Trophoblast cell (in vitro differentiated cells and primary cell): Measurements from ENCODE around the gene JSRP1. TPM values are rescaled to one million over a fixed set of nuclear protein-coding genes. Genes with fewer than 3 reads are reported as not detected.

Experiments
- DNase-seq, 2 donors: peaks; one replicate each; pipeline ENCODE4 v3.0.0-alpha.2; 2016
- H2AFZ ChIP-seq: 2 replicates; pipeline ENCODE4 v1.6.1; 2013; ENCODE audit warnings: low read length, moderate library complexity, mild to moderate bottlenecking; ENCODE audit not compliant: insufficient read depth, poor library complexity
- H2AK5ac ChIP-seq: 2 replicates; pipeline ENCODE4 v1.6.1; 2013; ENCODE audit warnings: mild to moderate bottlenecking, low read length
- H2BK120ac ChIP-seq: 2 replicates; pipeline ENCODE4 v1.6.1; 2013; ENCODE audit warnings: low read length, mild to moderate bottlenecking, moderate library complexity; ENCODE audit not compliant: insufficient read depth, poor library complexity
- H2BK12ac ChIP-seq: 2 replicates; pipeline ENCODE4 v1.6.1; 2013; ENCODE audit warnings: mild to moderate bottlenecking, low read length, moderate library complexity
- H2BK5ac ChIP-seq: 2 replicates; pipeline ENCODE4 v1.6.1; 2013; ENCODE audit warnings: low read length, low read depth, moderate library complexity, mild to moderate bottlenecking; ENCODE audit not compliant: poor library complexity
- H3K14ac ChIP-seq: 2 replicates; pipeline ENCODE4 v1.6.1; 2013; ENCODE audit warnings: mild to moderate bottlenecking, low read length
- H3K18ac ChIP-seq: 2 replicates; pipeline ENCODE4 v1.6.1; 2013; ENCODE audit warnings: mild to moderate bottlenecking, low read length
- H3K23ac ChIP-seq: 2 replicates; pipeline ENCODE4 v1.6.1; 2013; ENCODE audit warnings: low read length
- H3K27ac ChIP-seq: 2 replicates; pipeline ENCODE4 v1.5.1; 2013; ENCODE audit warnings: low read depth, mild to moderate bottlenecking, inconsistent platforms, low read length, moderate library complexity
- H3K27me3 ChIP-seq: 2 replicates; pipeline ENCODE4 v1.6.1; 2013; ENCODE audit warnings: inconsistent platforms, mild to moderate bottlenecking, low read length, moderate library complexity; ENCODE audit not compliant: insufficient read depth
- H3K36me3 ChIP-seq, 2 experiments: 1 replicate in 1 of 2; 2 replicates in 1 of 2; pipeline ENCODE4 v1.6.1; 2013; ENCODE audit warnings: low read length in 2 of 2, mild to moderate bottlenecking in 2 of 2, moderate library complexity in 1 of 2; ENCODE audit not compliant: insufficient read depth in 2 of 2, control insufficient read depth in 1 of 2
- H3K4ac ChIP-seq: 2 replicates; pipeline ENCODE4 v1.6.1; 2013; ENCODE audit warnings: low read depth, mild to moderate bottlenecking, low read length, moderate library complexity
- H3K4me1 ChIP-seq, 2 experiments: 1 replicate in 1 of 2; 2 replicates in 1 of 2; pipeline ENCODE4 v1.6.1; 2013; ENCODE audit warnings: low read length in 2 of 2, mild to moderate bottlenecking in 2 of 2, moderate library complexity in 1 of 2; ENCODE audit not compliant: insufficient read depth in 2 of 2, control insufficient read depth in 1 of 2
- H3K4me2 ChIP-seq: 2 replicates; pipeline ENCODE4 v1.6.1; 2013; ENCODE audit warnings: inconsistent platforms, mild to moderate bottlenecking, low read length, moderate library complexity
- H3K4me3 ChIP-seq: 2 replicates; pipeline ENCODE4 v1.5.1; 2013; ENCODE audit warnings: mild to moderate bottlenecking, low read depth, low read length, inconsistent platforms
- H3K79me1 ChIP-seq: one replicate; pipeline ENCODE4 v1.6.1; 2013; ENCODE audit warnings: low read length
- H3K79me2 ChIP-seq: 2 replicates; pipeline ENCODE4 v1.6.1; 2013; ENCODE audit warnings: low read length, mild to moderate bottlenecking; ENCODE audit not compliant: control insufficient read depth, insufficient read depth, poor library complexity
- H3K9ac ChIP-seq: 2 replicates; pipeline ENCODE4 v1.6.1; 2013; ENCODE audit warnings: mild to moderate bottlenecking, low read length
- H3K9me3 ChIP-seq: 2 replicates; pipeline ENCODE4 v1.6.1; 2013; ENCODE audit warnings: low read depth, mild to moderate bottlenecking, control low read depth, inconsistent platforms, low read length; ENCODE audit not compliant: insufficient read depth
- H4K12ac ChIP-seq: 2 replicates; pipeline ENCODE4 v1.6.1; 2013; ENCODE audit warnings: low read depth, mild to moderate bottlenecking, low read length, moderate library complexity
- H4K8ac ChIP-seq: 2 replicates; pipeline ENCODE4 v1.6.1; 2013; ENCODE audit warnings: low read depth, mild to moderate bottlenecking, low read length, moderate library complexity
- H4K91ac ChIP-seq: one replicate; pipeline ENCODE4 v1.6.1; 2013; ENCODE audit warnings: low read depth, mild to moderate bottlenecking, low read length, moderate library complexity
- WGBS: extraction: QIAGEN DNeasy Blood & Tissue Kit; methylation state at CpG from one replicate; pipeline ENCODE4 v1.1.7; 2013; ENCODE audit warnings: missing lambda C conversion rate; ENCODE audit not compliant: insufficient read length, insufficient coverage; ENCODE audit errors: extremely low coverage; 5-methylcytosine and 5-hydroxymethylcytosine counted together
- polyA plus RNA-seq: library from polyadenylated mRNA; stranded (reverse); fragments of 200-250 nt; gene quantifications from 2 replicates; pipeline ENCODE4 v1.2.3, GENCODE V29; 2013

JSRP1 gene, protein sequence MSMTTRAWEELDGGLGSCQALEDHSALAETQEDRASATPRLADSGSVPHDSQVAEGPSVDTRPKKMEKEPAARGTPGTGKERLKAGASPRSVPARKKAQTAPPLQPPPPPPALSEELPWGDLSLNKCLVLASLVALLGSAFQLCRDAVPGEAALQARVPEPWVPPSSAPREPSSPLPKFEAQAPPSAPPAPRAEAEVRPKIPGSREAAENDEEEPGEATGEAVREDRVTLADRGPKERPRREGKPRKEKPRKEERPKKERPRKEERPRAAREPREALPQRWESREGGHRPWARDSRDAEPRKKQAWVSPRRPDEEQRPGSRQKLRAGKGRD
- polyA plus RNA-seq: 0.10 and 0.12 TPM in 2 replicates

GRCh38 chr19:2255982-2256685 lies at the start of gene JSRP1:
Gene JSRP1 (minus strand): TSS chr19:2256417. CDS start chr19:2255314, 1,103 bp downstream.
- H4K91ac ChIP-seq: no peak within 1 kb of the TSS
- WGBS: no CpG with 5 or more reads among the region's 24 CpGs

DNA sequence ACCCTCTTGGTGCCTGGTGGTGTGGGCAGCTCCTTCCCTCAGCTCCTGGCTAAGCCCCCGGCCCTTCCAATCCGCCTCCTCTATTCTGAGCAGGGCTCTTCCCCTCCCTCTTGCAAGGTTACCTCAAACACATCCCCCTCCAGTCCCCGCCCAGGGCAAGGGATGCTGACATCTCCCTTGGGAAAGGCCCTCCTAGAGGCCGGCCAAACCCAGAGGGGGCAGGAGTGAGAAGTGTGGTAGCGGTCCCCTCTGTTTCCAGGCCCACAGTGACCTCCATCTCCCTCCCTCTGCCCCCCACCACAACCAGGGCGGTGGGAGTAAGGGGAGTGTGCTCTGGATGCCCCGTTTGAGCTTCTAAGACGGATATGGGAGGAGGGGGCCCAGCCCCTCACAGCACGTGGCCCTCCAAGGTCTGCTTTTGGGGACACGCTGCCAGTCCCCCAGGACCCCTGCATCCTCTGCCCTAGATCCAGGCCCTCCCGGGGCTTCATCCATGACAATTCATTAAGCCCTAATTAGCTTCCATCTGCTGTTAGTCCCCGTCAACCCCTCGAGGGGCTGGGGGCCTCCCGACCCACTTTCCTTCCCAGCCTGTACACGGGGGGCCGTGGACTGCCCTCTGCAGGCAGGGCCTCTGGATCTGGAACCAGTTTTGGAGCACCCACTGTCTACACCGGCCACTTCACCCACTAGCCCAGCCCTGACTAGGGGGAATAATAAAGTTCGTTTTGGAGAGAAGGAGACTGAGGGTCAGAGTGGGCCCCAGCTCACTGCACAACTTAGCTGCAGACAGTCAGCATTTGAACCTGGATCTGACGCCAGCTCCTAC lies 49.4 kb upstream of the JSRP1 start:
- H3K27ac ChIP-seq: no peak overlapping the region
- no peaks in the 10 kb centered on the region for H3K79me1 ChIP-seq
- H3K23ac ChIP-seq: no peak overlapping the region
- H2BK5ac ChIP-seq: no peak overlapping the region
- peaks cover 0 to 3% of the 10 kb centered on the region in 2 experiments for H3K4me1 ChIP-seq
- no peak for DNase-seq
- no peak overlapping the region for H3K4me2 ChIP-seq
- peak overlapping the region; percentile 39 for H3K4me3 ChIP-seq
- H3K27me3 ChIP-seq: peaks cover 27% of the 10 kb centered on the region
- no peak overlapping the region for H4K91ac ChIP-seq
- no peak overlapping the region for H3K4ac ChIP-seq
- no peak overlapping the region for H2AK5ac ChIP-seq
- no peak overlapping the region for H4K8ac ChIP-seq
- H3K9me3 ChIP-seq: peaks cover 4% of the 10 kb centered on the region
- H3K79me2 ChIP-seq: no peaks in the 10 kb centered on the region
- H2AFZ ChIP-seq: no peak overlapping the region
- H2BK120ac ChIP-seq: no peak overlapping the region
- H3K14ac ChIP-seq: no peak overlapping the region
- H4K12ac ChIP-seq: no peak overlapping the region
- WGBS: no CpG with 5 or more reads among the region's 19 CpGs
- H3K18ac ChIP-seq: no peak overlapping the region
- no peak overlapping the region for H2BK12ac ChIP-seq
- H3K9ac ChIP-seq: no peak overlapping the region
- H3K36me3 ChIP-seq: no peaks in the 10 kb centered on the region

More at GRCh38 chr19:2255982-2256685, at the start of gene JSRP1:
- H3K14ac ChIP-seq: no peak within 1 kb of the TSS
- no peak within 1 kb of the TSS for H3K9ac ChIP-seq
- H2BK12ac ChIP-seq: no peak within 1 kb of the TSS
- no peak within 1 kb of the TSS for H2BK5ac ChIP-seq
- no peak within 1 kb of the TSS for H3K4me2 ChIP-seq
- no peak within 1 kb of the TSS for H4K8ac ChIP-seq
- no peak within 1 kb of the TSS for H3K23ac ChIP-seq
- no peak within 1 kb of the TSS for H3K4me3 ChIP-seq
- H3K18ac ChIP-seq: no peak within 1 kb of the TSS
- H2AK5ac ChIP-seq: no peak within 1 kb of the TSS
- H3K79me2 ChIP-seq: no peaks in the 10 kb centered on the region
- peak in 1 of 2 donors; percentile 45 for DNase-seq
- peaks cover 6 to 9% of the 10 kb centered on the region in 2 experiments for H3K4me1 ChIP-seq
- H4K12ac ChIP-seq: no peak within 1 kb of the TSS
- peaks cover 0 to 2% of the 10 kb centered on the region in 2 experiments for H3K36me3 ChIP-seq
- no peak within 1 kb of the TSS for H3K27ac ChIP-seq
- H3K4ac ChIP-seq: no peak within 1 kb of the TSS
- H3K79me1 ChIP-seq: no peaks in the 10 kb centered on the region
- peaks cover 4% of the 10 kb centered on the region for H3K27me3 ChIP-seq
- no peak within 1 kb of the TSS for H2AFZ ChIP-seq
- H3K9me3 ChIP-seq: peaks cover 5% of the 10 kb centered on the region
- no peak within 1 kb of the TSS for H2BK120ac ChIP-seq

DNA sequence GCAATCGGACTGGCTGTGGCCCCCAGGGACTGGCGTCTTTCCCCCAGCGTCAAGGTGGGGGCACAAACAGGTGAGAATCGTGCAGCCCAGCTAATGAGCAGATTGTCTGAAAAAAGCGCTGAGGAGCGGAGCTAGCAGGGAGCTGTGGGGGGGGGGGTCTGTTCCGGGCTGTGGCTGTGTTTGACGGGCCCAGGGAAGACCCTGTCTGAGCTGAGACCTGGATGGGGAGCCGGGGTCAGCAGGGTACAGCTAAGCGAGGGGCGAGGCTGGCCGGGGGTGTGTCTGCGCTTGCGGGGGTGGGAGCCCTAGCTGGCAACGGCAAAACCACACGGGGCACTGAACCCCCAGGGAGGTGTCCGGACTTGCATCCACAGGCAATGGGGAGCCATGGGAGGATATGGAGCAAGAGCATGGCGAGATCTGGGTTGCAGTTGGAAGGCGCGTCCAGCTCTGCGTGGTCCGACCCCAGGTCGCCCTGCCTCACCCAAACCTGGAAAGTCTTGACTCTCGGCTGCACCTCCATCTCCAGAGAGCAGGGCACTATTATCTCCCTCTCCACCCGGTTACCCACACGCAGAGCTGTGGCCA lies 47.1 kb upstream of the JSRP1 start:
- H4K8ac ChIP-seq: no peak overlapping the region
- no peaks in the 10 kb centered on the region for H3K79me2 ChIP-seq
- H3K9ac ChIP-seq: no peak overlapping the region
- no peak overlapping the region for H3K14ac ChIP-seq
- no peak overlapping the region for H3K27ac ChIP-seq
- H2AK5ac ChIP-seq: no peak overlapping the region
- no peak overlapping the region for H4K91ac ChIP-seq
- H2AFZ ChIP-seq: no peak overlapping the region
- no peak overlapping the region for H4K12ac ChIP-seq
- no peaks in the 10 kb centered on the region for H3K36me3 ChIP-seq
- no peak for DNase-seq
- H2BK12ac ChIP-seq: no peak overlapping the region
- H3K4ac ChIP-seq: no peak overlapping the region
- H3K27me3 ChIP-seq: peaks cover 25% of the 10 kb centered on the region
- H3K18ac ChIP-seq: no peak overlapping the region
- no peak overlapping the region for H2BK120ac ChIP-seq
- H3K4me3 ChIP-seq: no peak overlapping the region
- no peaks in the 10 kb centered on the region for H3K79me1 ChIP-seq
- H3K23ac ChIP-seq: no peak overlapping the region
- H3K4me1 ChIP-seq: peaks cover 0 to 3% of the 10 kb centered on the region in 2 experiments
- no peak overlapping the region for H3K4me2 ChIP-seq
- no CpG with 5 or more reads among the region's 26 CpGs for WGBS
- peaks cover 1% of the 10 kb centered on the region for H3K9me3 ChIP-seq
- no peak overlapping the region for H2BK5ac ChIP-seq
